RCC 7860 (cell line): ENCODE measurements around the gene FOXD3.

Experiments used
- DNase-seq: peaks from one replicate; pipeline ENCODE4 v3.0.0-alpha.2; 2015; ENCODE audit warnings: low spot score
- FAIRE-seq: peaks from 2 replicates; lab custom pipeline; 2012; peaks lifted over from hg19 to GRCh38; lab: Jason Lieb, UNC

FOXD3 gene

GRCh38 chr1:63320022-63320721, 2.2 kb upstream of the FOXD3 start:
- DNase-seq = no peak
- FAIRE-seq = no peak

GRCh38 chr1:63321066-63321784, 1.1 kb upstream of the FOXD3 start:
- FAIRE-seq = no peak
- no peak for DNase-seq

- DNase-seq = no peak
- FAIRE-seq = no peak
Measured at GRCh38 chr1:63321785-63322113, 618 bp upstream of the FOXD3 start.

GRCh38 chr1:63322944-63323864, 837 bp downstream of the FOXD3 start:
- DNase-seq (no peak), FAIRE-seq (no peak)

GRCh38 chr1:63323865-63324778, 1.8 kb downstream of the FOXD3 start:
- DNase-seq = no peak
- no peak for FAIRE-seq

- no peak for FAIRE-seq
Measured at GRCh38 chr1:63324779-63325119, 2.4 kb downstream of the FOXD3 start.

GRCh38 chr1:63325279-63325985, 3.1 kb downstream of the FOXD3 start:
- no peak for DNase-seq
- no peak for FAIRE-seq

More at GRCh38 chr1:63324779-63325119, 2.4 kb downstream of the FOXD3 start:
- DNase-seq = no peak

- FAIRE-seq = no peak
- DNase-seq = no peak
Measured at GRCh38 chr1:63326106-63326472, 3.7 kb downstream of the FOXD3 start.

- no peak for DNase-seq
- FAIRE-seq = no peak
Measured at GRCh38 chr1:63326473-63327380, 4.4 kb downstream of the FOXD3 start.

GRCh38 chr1:63327417-63328054, 5.2 kb downstream of the FOXD3 start:
- peak; percentile 57 for DNase-seq
- FAIRE-seq = peak; percentile 4

GRCh38 chr1:63328122-63328521, 5.8 kb downstream of the FOXD3 start:
- DNase-seq = no peak
- FAIRE-seq = no peak

GRCh38 chr1:63328781-63329180, 6.4 kb downstream of the FOXD3 start:
- FAIRE-seq = no peak
- DNase-seq = no peak

GRCh38 chr1:63329621-63330330, 7.4 kb downstream of the FOXD3 start:
- FAIRE-seq = no peak
- DNase-seq = no peak

- DNase-seq (no peak), FAIRE-seq (no peak)
Measured at GRCh38 chr1:63330331-63330916, 8.1 kb downstream of the FOXD3 start.

- DNase-seq = no peak
- FAIRE-seq = no peak
Measured at GRCh38 chr1:63342402-63342801, 20.0 kb downstream of the FOXD3 start.

- FAIRE-seq (no peak), DNase-seq (no peak)
Measured at GRCh38 chr1:63343922-63344321, 21.6 kb downstream of the FOXD3 start.

GRCh38 chr1:63350320-63350719, 28.0 kb downstream of the FOXD3 start:
- FAIRE-seq = no peak
- DNase-seq = no peak

GRCh38 chr1:63352736-63353135, 30.4 kb downstream of the FOXD3 start:
- FAIRE-seq = no peak
- DNase-seq = no peak
